HG02970 (cell line): ENCODE results near the gene CYP19A1.
"Not testable (repeated sequence)": the region's sequence is repeated elsewhere in the genome, so short reads cannot be mapped to it uniquely, and the experiment has no call there.

Source experiments
- ATAC-seq: cut with Tn5 transposase; IDR thresholded peaks from one replicate; pipeline ENCODE4 v1.9.1; 2021; ENCODE audit warnings: mild to moderate bottlenecking, moderate library complexity, moderate number of reproducible peaks; ENCODE audit not compliant: unreplicated experiment, low FRiP score

Gene CYP19A1

GRCh38 chr15:51265037-51265555 is 73.3 kb downstream of the CYP19A1 start:
- no peak for ATAC-seq

DNA sequence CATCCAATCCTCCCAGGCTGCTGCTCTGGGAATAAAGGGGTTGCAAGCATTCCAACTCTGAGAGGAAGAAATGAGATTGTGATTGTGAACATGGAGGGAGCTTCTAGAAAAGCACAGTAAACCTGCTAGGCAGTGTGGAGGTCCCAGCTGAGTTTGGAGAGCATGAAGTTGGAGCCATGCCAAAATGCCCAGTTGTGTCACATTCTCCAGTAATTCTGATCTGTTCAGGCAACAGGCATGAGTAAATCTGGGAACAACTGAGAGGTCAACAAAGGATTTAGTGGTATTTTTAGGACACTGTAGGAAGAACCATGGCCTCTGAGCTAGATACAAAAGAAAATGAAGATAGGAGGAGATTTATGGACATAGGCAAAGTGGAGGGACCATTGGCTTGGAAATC is 74.7 kb downstream of the CYP19A1 start:
- ATAC-seq = no peak

DNA sequence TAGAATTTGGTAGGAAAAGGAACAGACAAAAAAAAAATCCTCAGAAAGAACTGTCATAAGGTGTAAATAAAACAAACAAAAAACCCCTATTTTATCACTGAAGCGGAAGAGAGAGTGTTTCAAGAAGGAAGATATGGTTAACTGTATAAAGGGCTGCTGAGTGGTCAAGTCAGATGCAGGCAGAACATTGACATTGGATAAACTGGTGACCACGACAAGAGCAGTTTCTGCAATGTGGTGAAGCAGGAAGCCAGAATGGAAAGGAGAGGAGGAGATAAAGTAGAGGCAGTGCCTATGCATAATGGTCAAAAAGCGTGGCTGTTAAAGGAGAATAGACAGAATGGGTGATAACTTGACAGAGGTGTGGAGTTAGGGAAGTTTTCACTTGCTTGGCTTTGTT is 75.3 kb downstream of the CYP19A1 start:
- ATAC-seq = no peak

- ATAC-seq = no peak
Observed at GRCh38 chr15:51262463-51262862, 75.9 kb downstream of the CYP19A1 start.

GRCh38 chr15:51261113-51261512 is 77.3 kb downstream of the CYP19A1 start:
- not testable (repeated sequence) for ATAC-seq

DNA sequence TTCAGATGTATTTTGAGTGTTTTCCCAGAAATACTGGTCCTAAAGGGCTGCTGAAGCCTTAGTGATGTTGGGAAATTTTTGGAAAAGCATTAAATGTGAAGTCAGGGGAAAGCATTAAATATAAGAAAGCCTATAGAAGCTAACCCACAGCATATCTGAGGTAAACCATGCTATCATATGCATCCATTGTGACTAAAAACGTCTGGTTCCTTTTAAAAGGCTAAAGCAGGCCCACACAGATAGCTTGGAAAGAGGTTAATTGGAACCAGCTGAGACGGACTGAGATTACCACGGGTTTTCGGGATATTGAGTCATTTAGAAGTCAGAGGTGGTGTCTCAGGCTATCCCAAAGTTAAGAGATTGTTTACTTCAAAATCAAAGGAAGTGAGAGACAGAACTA is 78.2 kb downstream of the CYP19A1 start:
- no peak for ATAC-seq

DNA sequence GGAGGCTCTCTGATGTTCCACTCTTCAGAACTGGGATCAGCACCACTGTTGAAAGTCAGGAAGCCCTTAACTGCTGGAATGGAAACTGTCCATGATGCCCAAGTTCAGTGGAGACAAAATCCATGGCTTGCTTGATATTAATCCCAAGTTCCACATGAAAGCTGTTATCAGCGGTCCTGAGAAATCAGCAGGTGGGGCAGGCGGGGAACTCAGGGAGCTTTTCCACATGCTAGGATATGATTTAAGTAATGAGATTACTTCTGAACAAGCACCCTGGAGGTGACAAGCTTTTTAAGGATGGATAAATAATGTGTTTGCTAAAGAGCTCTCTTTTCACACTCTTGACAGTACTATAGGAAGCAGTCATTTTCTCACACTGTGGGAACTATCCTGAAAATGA is 82.9 kb downstream of the CYP19A1 start:
- ATAC-seq = no peak

DNA sequence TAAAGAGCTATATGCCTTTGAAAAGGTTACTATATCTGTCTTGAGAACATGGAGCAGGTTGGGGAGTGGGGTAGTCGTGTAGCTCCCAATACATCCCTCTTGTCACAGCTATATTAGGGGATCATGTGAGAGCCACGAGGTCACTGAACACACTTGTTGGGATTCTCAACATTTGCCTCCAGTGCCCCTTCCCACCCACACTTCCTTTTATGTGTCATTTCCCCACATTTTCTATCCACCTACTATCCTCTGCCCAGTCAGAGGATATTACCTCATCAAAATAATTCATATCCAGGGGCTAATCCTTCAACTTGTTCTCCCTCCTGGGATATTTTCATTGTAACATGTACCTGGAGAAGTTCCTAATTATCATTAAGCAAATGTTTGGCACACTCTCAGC is 85.0 kb downstream of the CYP19A1 start:
- no peak for ATAC-seq

DNA sequence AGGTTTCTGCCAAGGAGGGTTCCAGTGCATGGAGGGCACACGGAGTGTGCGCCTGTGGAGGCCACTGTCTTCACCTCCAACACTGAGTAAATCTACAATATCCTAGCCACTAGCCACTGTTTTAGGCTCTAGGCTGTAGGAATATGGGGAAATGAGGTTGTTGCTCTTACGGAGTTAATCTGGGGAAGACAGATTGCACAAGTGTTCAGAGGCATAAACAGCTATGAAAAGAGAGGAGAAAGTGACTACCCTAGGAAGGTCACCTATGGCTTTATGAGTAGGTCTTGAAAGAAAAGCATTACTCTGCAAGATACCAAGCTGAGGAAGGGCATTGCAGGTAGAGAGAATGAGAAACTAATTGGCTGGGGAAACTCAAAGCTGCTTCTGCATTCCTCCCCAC is 85.7 kb downstream of the CYP19A1 start:
- no peak for ATAC-seq

DNA sequence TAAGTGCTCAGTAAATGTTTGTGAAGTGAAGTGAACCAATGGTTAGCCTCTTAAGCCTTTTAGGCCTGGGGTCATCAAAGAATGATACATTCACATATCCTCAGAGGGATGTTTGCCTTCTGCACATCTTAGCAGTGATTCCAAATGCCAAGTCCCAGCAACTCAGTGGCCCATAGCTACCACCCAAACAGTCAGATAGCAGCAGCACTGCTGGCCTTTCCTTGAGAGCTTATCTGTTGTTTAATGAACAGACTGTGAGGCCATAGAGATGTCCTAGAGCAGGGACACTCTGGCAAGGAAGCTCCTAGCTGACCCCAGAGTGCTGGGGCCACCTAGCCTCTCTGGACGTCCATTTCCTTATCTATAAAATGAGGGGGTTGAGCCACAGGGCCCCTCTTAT is 86.8 kb downstream of the CYP19A1 start:
- ATAC-seq = no peak

DNA sequence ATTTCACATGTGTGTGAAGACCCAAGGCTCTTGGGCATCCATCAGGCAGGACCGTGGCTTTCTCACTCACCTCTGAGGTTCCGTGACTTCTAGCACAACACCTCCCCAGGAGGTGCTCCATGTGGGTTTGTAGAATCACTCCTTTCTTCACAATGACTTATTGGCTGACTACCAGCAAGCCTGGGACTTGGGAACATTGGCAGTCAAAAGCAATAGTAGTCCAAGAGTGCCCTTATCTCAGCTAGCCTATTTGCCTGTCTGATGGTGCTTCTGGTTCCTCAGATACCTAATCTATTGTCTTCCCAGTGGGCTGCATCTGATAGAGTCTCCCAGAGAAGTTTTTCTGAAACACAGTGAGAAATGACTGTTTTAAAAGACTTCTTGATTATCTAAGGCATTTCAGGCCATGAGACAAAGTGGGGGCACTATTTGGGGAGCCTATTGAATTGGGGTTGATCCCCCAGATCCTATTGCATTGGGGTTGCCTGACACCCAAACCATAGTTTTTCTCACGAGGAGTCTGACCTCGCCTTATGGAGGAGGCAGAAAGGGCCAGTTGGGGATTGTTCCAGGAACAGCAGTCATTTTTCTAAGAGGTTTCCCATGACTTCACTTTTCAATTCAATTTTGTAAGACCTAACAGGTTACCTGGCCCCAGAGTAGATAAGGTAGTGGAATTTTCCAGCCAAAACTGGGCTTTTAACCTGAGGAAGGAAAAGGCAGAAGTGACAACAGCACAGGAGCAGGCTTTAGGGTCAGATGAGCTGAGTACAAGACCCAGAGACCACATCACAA is 88.0 kb downstream of the CYP19A1 start:
- no peak for ATAC-seq

DNA sequence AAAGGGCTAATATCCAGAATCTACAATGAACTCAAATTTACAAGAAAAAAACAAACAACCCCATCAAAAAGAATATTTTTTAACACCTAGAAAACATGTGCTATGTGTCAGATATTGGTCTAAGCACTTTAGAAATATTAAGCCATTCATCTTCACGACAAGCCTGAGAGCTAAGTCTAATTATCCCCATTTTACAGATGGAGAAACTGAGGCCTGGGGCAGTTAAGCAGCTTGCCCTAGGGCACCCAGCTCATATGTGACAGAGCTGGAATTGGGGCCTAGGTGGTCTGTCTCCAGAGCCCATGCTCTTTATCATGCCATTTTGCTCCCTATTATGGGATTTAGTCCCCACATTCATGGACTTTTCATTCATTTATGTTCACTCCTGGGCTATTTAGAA is 92.8 kb downstream of the CYP19A1 start:
- no peak for ATAC-seq

DNA sequence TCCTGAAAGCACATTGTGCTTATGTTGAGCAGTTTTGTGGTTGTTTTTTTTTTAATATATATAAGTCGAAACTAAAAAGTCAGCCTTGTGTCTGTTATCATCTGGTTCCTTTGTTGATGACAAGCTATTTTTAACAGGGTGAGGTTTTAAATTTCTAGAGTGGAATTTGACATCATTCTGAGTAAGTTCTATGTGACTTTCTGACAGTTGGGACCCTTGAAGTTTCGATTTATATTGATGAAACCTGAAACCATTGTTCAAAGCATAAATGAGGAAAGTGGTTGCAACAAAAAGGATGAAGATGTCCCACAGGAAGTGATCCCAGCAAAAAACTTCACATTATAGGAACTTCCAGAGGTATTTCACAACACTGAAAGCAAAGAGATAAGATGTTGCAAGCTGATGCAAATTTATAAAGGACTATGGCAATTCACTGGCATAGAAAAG is 94.0 kb downstream of the CYP19A1 start:
- ATAC-seq = no peak

GRCh38 chr15:51243774-51244173 is 94.6 kb downstream of the CYP19A1 start:
- ATAC-seq = no peak

GRCh38 chr15:51240066-51240465 is 98.3 kb downstream of the CYP19A1 start:
- no peak for ATAC-seq

DNA sequence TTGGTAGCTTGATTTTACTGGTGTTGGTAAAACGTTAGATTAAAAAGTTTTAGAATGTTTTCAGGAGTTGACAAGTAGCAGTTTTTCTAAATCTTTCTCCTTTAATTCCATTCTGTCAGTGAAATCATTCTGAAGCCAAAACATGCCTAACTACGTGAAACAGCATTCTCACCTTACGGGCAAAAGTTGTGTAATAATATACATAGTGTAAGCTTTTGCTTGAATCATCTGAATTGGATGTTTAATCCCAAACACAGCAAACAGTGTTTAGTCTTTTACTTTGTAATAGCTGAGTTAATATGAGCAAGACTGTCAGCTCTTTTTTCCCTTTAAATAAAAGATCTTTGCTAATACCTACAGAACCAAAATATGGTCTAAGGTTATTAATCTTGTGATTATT is 100.6 kb downstream of the CYP19A1 start:
- ATAC-seq = no peak

- ATAC-seq = no peak
Observed at GRCh38 chr15:51234176-51234927, 104.0 kb downstream of the CYP19A1 start.

DNA sequence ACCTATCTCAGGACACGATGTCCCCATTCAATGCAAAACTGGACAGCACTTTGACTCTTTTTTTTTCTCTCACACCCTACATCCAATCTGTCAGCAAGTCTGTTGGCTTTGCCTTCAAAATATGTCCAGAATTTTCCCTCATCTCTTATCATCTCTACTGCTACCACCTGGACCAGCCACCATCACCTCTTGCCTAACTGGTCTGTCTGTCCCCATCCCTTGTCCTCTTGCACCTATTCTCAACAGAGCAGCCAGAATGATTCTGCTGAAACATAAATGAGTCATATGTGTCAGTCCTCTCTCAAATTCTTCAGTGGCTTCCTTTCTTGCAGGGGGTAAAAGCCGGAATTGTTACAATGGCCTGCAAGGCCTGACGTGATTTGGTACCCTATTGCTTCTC is 105.8 kb downstream of the CYP19A1 start:
- ATAC-seq = no peak

- no peak for ATAC-seq
Observed at GRCh38 chr15:51229907-51230330, 108.5 kb downstream of the CYP19A1 start.

GRCh38 chr15:51227940-51228732 is 110.3 kb downstream of the CYP19A1 start:
- ATAC-seq = peak; percentile 77
